Fibroblast of lung (primary cell): ENCODE results near the gene TMEM190. TPM values are rescaled to one million over a fixed set of nuclear protein-coding genes. Genes with fewer than 3 reads are reported as not detected.

Source experiments
- DNase-seq, 2 donors: peaks; one replicate each; pipeline versions ENCODE4 v3.0.0 to v3.0.0-alpha.2; 2010; ENCODE audit warnings: low read depth in 2 of 2
- H2AFZ ChIP-seq: 2 replicates; pipeline ENCODE4 v1.5.1; 2012; ENCODE audit warnings: low read length, control low read depth, inconsistent platforms
- H3K27ac ChIP-seq: 2 replicates; pipeline ENCODE4 v1.5.1; 2011; ENCODE audit warnings: low read length, control low read depth; ENCODE audit not compliant: insufficient read depth
- H3K27me3 ChIP-seq: 2 replicates; pipeline ENCODE4 v1.5.1; 2011; ENCODE audit warnings: mild to moderate bottlenecking, low read length; ENCODE audit not compliant: control insufficient read depth, insufficient read depth
- H3K36me3 ChIP-seq: 2 replicates; pipeline ENCODE4 v1.5.1; 2011; ENCODE audit warnings: low read length; ENCODE audit not compliant: control insufficient read depth, insufficient read depth
- H3K4me1 ChIP-seq: 2 replicates; pipeline ENCODE4 v1.5.1; 2011; ENCODE audit warnings: low read length; ENCODE audit not compliant: control insufficient read depth, insufficient read depth; ENCODE audit errors: extremely low read depth
- H3K4me2 ChIP-seq: 2 replicates; pipeline ENCODE4 v1.5.1; 2011; ENCODE audit warnings: low read length, control low read depth; ENCODE audit not compliant: insufficient read depth; ENCODE audit errors: extremely low read depth
- H3K4me3 ChIP-seq, 4 experiments: fragments of 200-600 bp in 1 of 4; sonication (generic) in 1 of 4; replicated peaks in 1 of 4; 2 replicates each; pipeline ENCODE4 v1.5.1; 2011 to 2016; ENCODE audit warnings: low read length in 4 of 4, low read depth in 3 of 4, mild to moderate bottlenecking in 3 of 4, control low read depth in 2 of 4, inconsistent platforms in 1 of 4, mixed read lengths in 1 of 4; ENCODE audit not compliant: insufficient read depth in 1 of 4; ENCODE audit errors: control extremely low read depth in 1 of 4
- H3K79me2 ChIP-seq: 2 replicates; pipeline ENCODE4 v1.5.1; 2012; ENCODE audit warnings: mild to moderate bottlenecking, low read length, inconsistent platforms; ENCODE audit not compliant: control insufficient read depth, insufficient read depth
- H3K9ac ChIP-seq: 2 replicates; pipeline ENCODE4 v1.5.1; 2011; ENCODE audit warnings: mild to moderate bottlenecking, low read length, control low read depth; ENCODE audit not compliant: insufficient read depth
- H3K9me3 ChIP-seq: 2 replicates; pipeline ENCODE4 v1.5.1; 2012; ENCODE audit warnings: low read depth, low read length; ENCODE audit not compliant: control insufficient read depth, insufficient read depth
- H4K20me1 ChIP-seq: 2 replicates; pipeline ENCODE4 v1.5.1; 2011; ENCODE audit warnings: low read length; ENCODE audit not compliant: control insufficient read depth, insufficient read depth; ENCODE audit errors: extremely low read depth
- CTCF ChIP-seq, 2 donors: IDR thresholded peaks in 1 of 2; conservative IDR thresholded peaks in 1 of 2; 1 replicate in 1 of 2; 2 replicates in 1 of 2; pipeline ENCODE4 v1.5.1; 2011 to 2012; ENCODE audit warnings: low read length in 2 of 2, control low read depth in 1 of 2, inconsistent platforms in 1 of 2, low read depth in 1 of 2, mild to moderate bottlenecking in 1 of 2
- EZH2 ChIP-seq: IDR thresholded peaks from 2 replicates; pipeline ENCODE4 v1.5.1; 2012; ENCODE audit warnings: low read length, control low read depth, mild to moderate bottlenecking; ENCODE audit errors: missing control alignments
- polyA plus RNA-seq, 2 donors: library from polyadenylated mRNA; depleted of rRNA in 1 of 2; stranded (reverse) in 1 of 2; unstranded in 1 of 2; fragments of >200 nt; gene quantifications; 2 replicates each; pipeline ENCODE4 v1.2.1, GENCODE V29; 2011 to 2012; ENCODE audit warnings: missing spikeins in 1 of 2
- total RNA-seq: library from RNA; depleted of rRNA; stranded (reverse); fragments of >200 nt; gene quantifications from 2 replicates; pipeline ENCODE4 v1.2.1, GENCODE V29; 2014

TMEM190 gene
- total and polyA plus RNA-seq, 2 donors (not counting 1 experiment from before 2014, with no cell fraction given): 0.14 TPM; not detected in 1

GRCh38 chr19:55360902-55361301 lies 15.7 kb upstream of the TMEM190 start:
- TF ChIP-seq EZH2: no peak
- TF ChIP-seq CTCF (conservative IDR thresholded peaks at IDR 0.05 in 1 of 2, IDR thresholded peaks at IDR 0.05 in 1 of 2; ENCODE audit: low read depth in 1 of 2, low read length in 2 of 2): no peak
- Histone ChIP-seq H3K27ac (no peak overlapping the region), H3K9me3 (no peaks in the 10 kb centered on the region), H3K9ac (no peak overlapping the region), H3K36me3 (no peaks in the 10 kb centered on the region), H2AFZ (no peak overlapping the region), H3K4me1 (no peaks in the 10 kb centered on the region), H4K20me1 (no peaks in the 10 kb centered on the region), H3K4me3 (no peak overlapping the region), H3K4me2 (no peak overlapping the region), H3K27me3 (no peaks in the 10 kb centered on the region), H3K79me2 (no peaks in the 10 kb centered on the region)
- no peak for DNase-seq

- Histone ChIP-seq H3K4me1 (no peaks in the 10 kb centered on the region), H3K79me2 (no peaks in the 10 kb centered on the region), H2AFZ (no peak overlapping the region), H3K9ac (no peak overlapping the region), H3K36me3 (no peaks in the 10 kb centered on the region), H3K27me3 (no peaks in the 10 kb centered on the region), H3K9me3 (no peaks in the 10 kb centered on the region), H3K4me3 (no peak overlapping the region), H3K4me2 (no peak overlapping the region), H3K27ac (no peak overlapping the region), H4K20me1 (no peaks in the 10 kb centered on the region)
- TF ChIP-seq CTCF (conservative IDR thresholded peaks at IDR 0.05 in 1 of 2, IDR thresholded peaks at IDR 0.05 in 1 of 2; ENCODE audit: low read depth in 1 of 2, low read length in 2 of 2) (no peak), EZH2 (no peak)
- no peak for DNase-seq
Measured at GRCh38 chr19:55362174-55362989, 14.2 kb upstream of the TMEM190 start.

GRCh38 chr19:55362990-55363716 lies 13.5 kb upstream of the TMEM190 start, which contains the start of gene GARIN5B:
Gene GARIN5B (minus strand): TSS chr19:55363260. CDS start chr19:55363066, 194 bp downstream.
- no peaks in the 10 kb centered on the region for H3K9me3 ChIP-seq
- no peak within 1 kb of the TSS for H3K4me3 ChIP-seq
- no peak within 1 kb of the TSS for H3K4me2 ChIP-seq
- TF ChIP-seq CTCF (conservative IDR thresholded peaks at IDR 0.05 in 1 of 2, IDR thresholded peaks at IDR 0.05 in 1 of 2; ENCODE audit: low read depth in 1 of 2, low read length in 2 of 2): no peak
- no peak for TF ChIP-seq EZH2
- no peak within 1 kb of the TSS for H3K27ac ChIP-seq
- no peaks in the 10 kb centered on the region for H4K20me1 ChIP-seq
- H3K9ac ChIP-seq: no peak within 1 kb of the TSS
- no peak within 1 kb of the TSS for H2AFZ ChIP-seq
- no peaks in the 10 kb centered on the region for H3K4me1 ChIP-seq
- no peaks in the 10 kb centered on the region for H3K36me3 ChIP-seq
- H3K79me2 ChIP-seq: no peaks in the 10 kb centered on the region
- DNase-seq: no peak
- no peaks in the 10 kb centered on the region for H3K27me3 ChIP-seq
